ENCODE results near the gene UNC80. TPM values are rescaled to one million over a fixed set of nuclear protein-coding genes. Genes with fewer than 3 reads are reported as not detected.

The UNC80 gene
- total RNA-seq, 3 donors from 2014 or later (not counting 1 experiment from before 2014, with no cell fraction given): not detected

DNA sequence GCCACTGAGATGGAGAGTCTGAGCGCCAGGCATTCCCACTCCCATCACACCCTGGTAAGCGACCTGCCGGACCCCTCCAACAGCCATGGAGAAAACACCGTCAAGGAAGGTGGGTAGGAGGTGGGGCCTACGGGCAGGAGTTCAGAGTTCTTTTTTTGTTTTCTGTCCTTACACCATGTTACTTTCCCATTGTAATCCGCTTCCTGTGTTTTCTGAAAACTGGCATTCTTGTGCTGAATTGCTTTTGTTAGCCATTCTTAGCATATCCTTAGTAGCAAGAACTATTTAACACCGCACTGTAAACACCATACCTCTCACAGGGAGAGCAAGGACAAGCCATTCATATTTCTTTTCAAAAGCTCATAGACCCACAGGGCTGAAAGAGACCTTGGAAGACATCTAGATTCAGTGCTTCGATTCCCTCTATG, 46.2 kb downstream of the UNC80 start:
- DNase-seq (no peak), ATAC-seq (no peak)
- 83% methylated on average over 5 of the region's 8 CpGs for WGBS (ENCODE audit: insufficient coverage)
- no peaks in the 10 kb centered on the region for H3K4me1 Mint-ChIP-seq
- Histone ChIP-seq H3K4me3 (ENCODE audit: low read length) (no peak overlapping the region), H3K4me1 (ENCODE audit: control insufficient read depth, insufficient read depth, low read length) (no peaks in the 10 kb centered on the region), H3K36me3 (ENCODE audit: control insufficient read depth, insufficient read depth, low read length) (no peaks in the 10 kb centered on the region), H3K27ac (ENCODE audit: low read length) (no peak overlapping the region), H3K27me3 (ENCODE audit: control insufficient read depth, insufficient read depth, low read length) (no peaks in the 10 kb centered on the region), H3K9me3 (ENCODE audit: control insufficient read depth, insufficient read depth, low read length) (no peaks in the 10 kb centered on the region)
- H3K27ac Mint-ChIP-seq: no peak overlapping the region
- peaks cover 0 to 3% of the 10 kb centered on the region in 2 donors for H3K27me3 Mint-ChIP-seq (ENCODE audit: low read depth in 2 of 2)
- intact Hi-C loops (cut with micrococcal nuclease): no loop called here
- TF ChIP-seq, protein P1, sequence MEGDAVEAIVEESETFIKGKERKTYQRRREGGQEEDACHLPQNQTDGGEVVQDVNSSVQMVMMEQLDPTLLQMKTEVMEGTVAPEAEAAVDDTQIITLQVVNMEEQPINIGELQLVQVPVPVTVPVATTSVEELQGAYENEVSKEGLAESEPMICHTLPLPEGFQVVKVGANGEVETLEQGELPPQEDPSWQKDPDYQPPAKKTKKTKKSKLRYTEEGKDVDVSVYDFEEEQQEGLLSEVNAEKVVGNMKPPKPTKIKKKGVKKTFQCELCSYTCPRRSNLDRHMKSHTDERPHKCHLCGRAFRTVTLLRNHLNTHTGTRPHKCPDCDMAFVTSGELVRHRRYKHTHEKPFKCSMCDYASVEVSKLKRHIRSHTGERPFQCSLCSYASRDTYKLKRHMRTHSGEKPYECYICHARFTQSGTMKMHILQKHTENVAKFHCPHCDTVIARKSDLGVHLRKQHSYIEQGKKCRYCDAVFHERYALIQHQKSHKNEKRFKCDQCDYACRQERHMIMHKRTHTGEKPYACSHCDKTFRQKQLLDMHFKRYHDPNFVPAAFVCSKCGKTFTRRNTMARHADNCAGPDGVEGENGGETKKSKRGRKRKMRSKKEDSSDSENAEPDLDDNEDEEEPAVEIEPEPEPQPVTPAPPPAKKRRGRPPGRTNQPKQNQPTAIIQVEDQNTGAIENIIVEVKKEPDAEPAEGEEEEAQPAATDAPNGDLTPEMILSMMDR (IDR thresholded peaks at IDR 0.05): no peak
- no peak overlapping the region for H3K4me3 Mint-ChIP-seq
- H3K36me3 Mint-ChIP-seq: no peaks in the 10 kb centered on the region
- H3K9me3 Mint-ChIP-seq: peaks cover 5 to 6% of the 10 kb centered on the region in 2 donors

DNA sequence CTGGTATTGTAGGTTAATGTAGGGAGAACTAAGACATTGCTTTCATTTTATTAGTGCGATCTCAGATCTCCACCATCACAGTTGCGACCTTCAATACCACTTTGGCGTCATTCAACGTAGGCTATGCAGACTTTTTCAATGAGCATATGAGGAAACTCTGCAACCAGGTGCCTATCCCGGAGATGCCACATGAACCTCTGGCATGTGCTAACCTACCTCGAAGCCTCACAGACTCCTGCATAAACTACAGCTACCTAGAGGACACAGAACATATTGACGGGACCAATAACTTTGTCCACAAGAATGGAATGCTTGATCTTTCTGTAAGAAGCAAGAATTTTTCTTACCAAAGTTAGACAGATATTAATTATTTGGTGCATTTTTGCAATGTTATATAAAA, 47.3 kb downstream of the UNC80 start:
- Histone ChIP-seq H3K4me1 (ENCODE audit: control insufficient read depth, insufficient read depth, low read length) (no peaks in the 10 kb centered on the region), H3K27me3 (ENCODE audit: control insufficient read depth, insufficient read depth, low read length) (no peaks in the 10 kb centered on the region), H3K4me3 (ENCODE audit: low read length) (no peak overlapping the region), H3K9me3 (ENCODE audit: control insufficient read depth, insufficient read depth, low read length) (no peaks in the 10 kb centered on the region), H3K36me3 (ENCODE audit: control insufficient read depth, insufficient read depth, low read length) (no peaks in the 10 kb centered on the region), H3K27ac (ENCODE audit: low read length) (no peak overlapping the region)
- H3K27me3 Mint-ChIP-seq (ENCODE audit: low read depth in 2 of 2): peaks cover 0 to 3% of the 10 kb centered on the region in 2 donors
- DNase-seq: no peak
- H3K4me1 Mint-ChIP-seq: no peaks in the 10 kb centered on the region
- TF ChIP-seq, protein P1 (IDR thresholded peaks at IDR 0.05): no peak
- WGBS (ENCODE audit: insufficient coverage): 93% methylated on average over 6 of the region's 7 CpGs
- no peak overlapping the region for H3K27ac Mint-ChIP-seq
- H3K9me3 Mint-ChIP-seq: peaks cover 3 to 5% of the 10 kb centered on the region in 2 donors
- ATAC-seq: no peak
- no peak overlapping the region for H3K4me3 Mint-ChIP-seq
- H3K36me3 Mint-ChIP-seq: no peaks in the 10 kb centered on the region
- intact Hi-C loops (cut with micrococcal nuclease): no loop called here

DNA sequence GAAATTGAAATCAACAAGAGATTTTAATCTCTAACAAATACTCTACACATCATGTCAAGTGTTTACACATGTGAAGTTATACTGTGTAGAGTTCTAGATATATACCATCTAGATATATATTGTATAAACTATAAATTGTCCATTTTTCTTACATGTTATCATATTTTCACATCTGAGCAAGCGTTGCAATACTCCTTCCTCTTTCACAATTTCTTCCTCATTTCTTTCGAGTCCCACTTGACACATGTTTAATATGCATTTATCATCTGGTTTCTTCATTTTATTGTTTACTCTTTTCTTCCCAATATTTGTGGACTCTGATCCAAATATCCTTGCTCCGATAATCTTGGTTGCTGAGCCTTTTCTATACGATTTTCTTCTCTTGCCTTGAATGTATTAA, 50.2 kb downstream of the UNC80 start:
- ATAC-seq (no peak), DNase-seq (no peak)
- H3K27me3 ChIP-seq (ENCODE audit: control insufficient read depth, insufficient read depth, low read length): no peaks in the 10 kb centered on the region
- Mint-ChIP-seq H3K27me3 (ENCODE audit: low read depth in 2 of 2) (peaks cover 0 to 3% of the 10 kb centered on the region in 2 donors), H3K36me3 (no peaks in the 10 kb centered on the region), H3K4me3 (no peak overlapping the region), H3K27ac (no peak overlapping the region), H3K9me3 (peaks cover 3 to 5% of the 10 kb centered on the region in 2 donors), H3K4me1 (no peaks in the 10 kb centered on the region)
- H3K4me1 ChIP-seq (ENCODE audit: control insufficient read depth, insufficient read depth, low read length): no peaks in the 10 kb centered on the region
- TF ChIP-seq, protein P1 (IDR thresholded peaks at IDR 0.05): no peak
- no peaks in the 10 kb centered on the region for H3K9me3 ChIP-seq (ENCODE audit: control insufficient read depth, insufficient read depth, low read length)
- no peaks in the 10 kb centered on the region for H3K36me3 ChIP-seq (ENCODE audit: control insufficient read depth, insufficient read depth, low read length)
- intact Hi-C loops (cut with micrococcal nuclease): no loop called here
- no peak overlapping the region for H3K4me3 ChIP-seq (ENCODE audit: low read length)
- no peak overlapping the region for H3K27ac ChIP-seq (ENCODE audit: low read length)
- WGBS (ENCODE audit: insufficient coverage): 44% methylated on average over 4 of the region's 4 CpGs

DNA sequence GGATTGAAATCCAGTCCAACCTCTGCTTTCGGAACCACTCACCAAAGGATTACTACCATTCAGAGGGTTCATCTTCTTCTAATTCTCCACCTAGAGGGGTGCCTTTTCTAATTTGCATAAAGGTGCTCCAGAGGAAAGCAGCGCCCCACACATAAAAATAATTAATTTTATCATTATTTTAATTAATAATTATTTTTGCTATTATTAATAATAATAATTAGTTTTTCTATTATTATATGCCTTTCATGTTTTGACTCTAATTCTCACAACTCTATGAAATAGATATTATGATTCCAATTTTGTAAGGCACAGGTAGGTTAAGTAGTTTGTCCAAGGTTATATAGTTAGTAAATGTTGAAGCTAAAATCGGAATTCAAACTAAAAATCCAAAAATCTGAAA, 51.9 kb downstream of the UNC80 start:
- H3K4me1 ChIP-seq (ENCODE audit: control insufficient read depth, insufficient read depth, low read length): no peaks in the 10 kb centered on the region
- H3K4me3 ChIP-seq (ENCODE audit: low read length): no peak overlapping the region
- no peaks in the 10 kb centered on the region for H3K36me3 Mint-ChIP-seq
- DNase-seq (no peak), ATAC-seq (no peak)
- no peak overlapping the region for H3K4me3 Mint-ChIP-seq
- no peak overlapping the region for H3K27ac Mint-ChIP-seq
- H3K27me3 ChIP-seq (ENCODE audit: control insufficient read depth, insufficient read depth, low read length): no peaks in the 10 kb centered on the region
- TF ChIP-seq, protein P1 (IDR thresholded peaks at IDR 0.05): no peak
- no peaks in the 10 kb centered on the region for H3K4me1 Mint-ChIP-seq
- WGBS (ENCODE audit: insufficient coverage): 71% methylated on average over 2 of the region's 3 CpGs
- H3K9me3 ChIP-seq (ENCODE audit: control insufficient read depth, insufficient read depth, low read length): no peaks in the 10 kb centered on the region
- intact Hi-C loops (cut with micrococcal nuclease): no loop called here
- H3K36me3 ChIP-seq (ENCODE audit: control insufficient read depth, insufficient read depth, low read length): no peaks in the 10 kb centered on the region
- H3K27ac ChIP-seq (ENCODE audit: low read length): no peak overlapping the region
- peaks cover 0 to 3% of the 10 kb centered on the region in 2 donors for H3K27me3 Mint-ChIP-seq (ENCODE audit: low read depth in 2 of 2)
- peaks cover 3 to 5% of the 10 kb centered on the region in 2 donors for H3K9me3 Mint-ChIP-seq

All from natural killer cell (primary cell).